ENCODE measurements around the gene FAM227B.
"Not testable (repeated sequence)": the region's sequence is repeated elsewhere in the genome, so short reads cannot be mapped to it uniquely, and the experiment has no call there.

The FAM227B gene, protein sequence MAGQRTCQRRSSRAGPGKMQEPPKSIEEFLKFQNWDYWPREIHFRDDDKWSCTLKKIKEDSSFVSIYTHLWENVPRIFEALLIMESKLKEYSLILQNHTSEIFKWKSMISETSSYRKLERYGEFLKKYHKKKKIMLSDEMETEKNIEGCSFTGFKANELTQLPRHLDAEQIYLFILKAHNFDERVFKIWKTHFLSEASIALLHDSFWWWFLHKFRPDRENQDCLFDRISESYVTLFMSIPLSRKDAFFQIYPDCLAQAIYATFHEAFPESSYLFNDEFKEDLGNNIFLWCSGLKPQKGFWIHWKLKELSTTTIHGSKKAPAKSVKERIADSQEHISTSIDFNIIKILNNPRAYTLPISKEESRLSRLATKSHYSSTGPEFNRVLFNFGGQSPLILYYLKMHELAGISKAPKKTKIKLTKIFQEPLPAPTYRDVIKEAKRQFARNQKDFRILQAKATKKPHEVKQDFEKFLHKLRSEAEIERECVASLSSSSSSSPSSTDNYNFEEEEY

DNA sequence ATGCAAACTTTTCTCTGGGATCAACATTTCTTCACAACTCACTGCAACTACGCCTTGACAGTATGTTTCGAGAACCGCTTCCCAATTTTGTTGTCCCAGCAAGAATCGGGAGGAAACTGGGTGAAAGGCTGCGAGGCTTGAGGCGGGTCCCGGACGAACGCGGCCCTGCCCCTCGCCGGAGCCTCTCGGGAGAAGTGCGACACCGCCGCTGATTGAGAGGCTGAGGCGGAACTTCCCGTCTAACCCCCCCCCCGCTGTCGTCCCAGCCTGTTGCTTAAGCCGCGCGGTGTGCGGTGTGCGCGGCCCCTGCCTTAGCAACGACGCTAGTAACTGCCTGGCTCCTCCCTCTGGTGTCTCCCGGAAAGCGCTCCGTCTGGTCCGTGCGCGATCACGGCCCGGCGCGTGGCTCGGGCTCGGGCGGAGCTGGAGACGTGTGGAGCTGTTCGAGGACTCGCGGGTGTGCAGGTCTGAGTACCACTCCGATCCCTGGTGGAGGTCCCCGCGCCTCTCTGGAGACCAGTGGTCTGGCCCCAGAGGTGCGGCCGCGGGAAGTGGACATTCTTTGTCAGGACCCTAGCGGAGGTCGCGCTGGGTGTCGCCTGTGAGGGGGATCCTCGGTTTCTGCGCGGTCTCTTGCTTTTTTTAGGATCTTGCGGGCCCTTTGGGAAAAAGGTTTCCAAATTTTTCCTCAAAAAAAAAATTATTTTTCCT is at the start of gene FAM227B, which contains the start of gene DTWD1:
FAM227B (minus strand) TSS at position 161 of the 711 bp plus-strand sequence. CDS start 5,647 bp downstream, outside the sequence.
DTWD1 (plus strand) TSS at position 391 of the 711 bp plus-strand sequence. CDS start 4,120 bp downstream, outside the sequence.
- TF ChIP-seq, protein P1, sequence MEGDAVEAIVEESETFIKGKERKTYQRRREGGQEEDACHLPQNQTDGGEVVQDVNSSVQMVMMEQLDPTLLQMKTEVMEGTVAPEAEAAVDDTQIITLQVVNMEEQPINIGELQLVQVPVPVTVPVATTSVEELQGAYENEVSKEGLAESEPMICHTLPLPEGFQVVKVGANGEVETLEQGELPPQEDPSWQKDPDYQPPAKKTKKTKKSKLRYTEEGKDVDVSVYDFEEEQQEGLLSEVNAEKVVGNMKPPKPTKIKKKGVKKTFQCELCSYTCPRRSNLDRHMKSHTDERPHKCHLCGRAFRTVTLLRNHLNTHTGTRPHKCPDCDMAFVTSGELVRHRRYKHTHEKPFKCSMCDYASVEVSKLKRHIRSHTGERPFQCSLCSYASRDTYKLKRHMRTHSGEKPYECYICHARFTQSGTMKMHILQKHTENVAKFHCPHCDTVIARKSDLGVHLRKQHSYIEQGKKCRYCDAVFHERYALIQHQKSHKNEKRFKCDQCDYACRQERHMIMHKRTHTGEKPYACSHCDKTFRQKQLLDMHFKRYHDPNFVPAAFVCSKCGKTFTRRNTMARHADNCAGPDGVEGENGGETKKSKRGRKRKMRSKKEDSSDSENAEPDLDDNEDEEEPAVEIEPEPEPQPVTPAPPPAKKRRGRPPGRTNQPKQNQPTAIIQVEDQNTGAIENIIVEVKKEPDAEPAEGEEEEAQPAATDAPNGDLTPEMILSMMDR (IDR thresholded peaks at IDR 0.05; ENCODE audit: insufficient read depth, low read length, poor library complexity, severe bottlenecking), result peak; percentile 4
- DNase-seq (ENCODE audit: extremely low read depth, insufficient read length), result peak; percentile 99

DNA sequence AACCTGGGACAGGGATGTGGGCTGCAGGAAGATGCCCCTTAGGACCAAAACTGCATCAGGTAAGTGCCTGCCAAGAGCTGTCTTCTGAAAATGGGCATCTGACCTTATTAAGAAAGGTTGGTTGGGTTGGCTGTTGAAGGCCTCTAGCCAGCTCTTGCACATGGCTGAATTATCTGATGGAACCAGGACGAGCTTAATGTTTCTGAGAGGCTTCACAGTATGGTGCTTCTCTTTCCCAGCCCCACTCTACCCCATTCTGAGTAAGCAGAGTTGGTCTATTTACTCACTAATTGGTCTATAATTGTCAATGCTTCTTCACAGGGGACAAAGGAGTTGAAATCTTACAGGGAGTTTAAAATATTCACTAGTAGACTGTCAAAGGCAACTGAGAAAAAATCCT is 48.7 kb upstream of the FAM227B start:
- no peak overlapping the region for H3K4me3 ChIP-seq (replicated peaks; ENCODE audit: low read depth, low read length)
- no peaks in the 10 kb centered on the region for H3K27me3 ChIP-seq (replicated peaks; ENCODE audit: control insufficient read depth, insufficient read depth, low read length)
- TF ChIP-seq, protein P1 (IDR thresholded peaks at IDR 0.05; ENCODE audit: insufficient read depth, low read length, poor library complexity, severe bottlenecking), result no peak
- DNase-seq (ENCODE audit: extremely low read depth, insufficient read length), result no peak
- no peaks in the 10 kb centered on the region for H3K36me3 ChIP-seq (ENCODE audit: control insufficient read depth, insufficient read depth, low read length)

More for the DNA sequence above, at the start of gene FAM227B, which contains the start of gene DTWD1:
- peak within 1 kb of the TSS; percentile 87 for H3K4me3 ChIP-seq (replicated peaks; ENCODE audit: low read depth, low read length)
- H3K36me3 ChIP-seq (ENCODE audit: control insufficient read depth, insufficient read depth, low read length), result no peaks in the 10 kb centered on the region; the same call in 1 of the 2 replicates
- H3K27me3 ChIP-seq (replicated peaks; ENCODE audit: control insufficient read depth, insufficient read depth, low read length), result no peaks in the 10 kb centered on the region

DNA sequence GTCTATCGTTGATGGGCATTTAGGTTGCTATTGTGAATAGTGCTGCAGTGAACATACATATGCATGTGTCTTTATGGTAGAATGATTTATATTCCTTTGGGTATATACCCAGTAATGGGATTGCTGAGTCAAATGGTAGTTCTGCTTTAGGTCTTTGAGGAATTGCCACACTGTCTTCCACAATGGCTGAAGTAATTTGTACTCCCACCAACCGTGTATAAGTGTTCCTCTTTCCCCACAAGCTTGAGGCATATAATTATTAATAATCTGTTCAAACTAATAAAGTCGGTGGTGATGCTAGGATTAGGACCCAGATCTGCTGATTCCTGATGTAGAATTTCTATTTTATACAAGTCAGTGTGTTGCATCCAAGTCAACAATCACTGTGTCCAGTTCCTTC is 45.9 kb upstream of the FAM227B start:
- not testable (repeated sequence) for DNase-seq (ENCODE audit: extremely low read depth, insufficient read length); H3K27me3 ChIP-seq (replicated peaks; ENCODE audit: control insufficient read depth, insufficient read depth, low read length); H3K4me3 ChIP-seq (replicated peaks; ENCODE audit: low read depth, low read length); H3K36me3 ChIP-seq (ENCODE audit: control insufficient read depth, insufficient read depth, low read length)

DNA sequence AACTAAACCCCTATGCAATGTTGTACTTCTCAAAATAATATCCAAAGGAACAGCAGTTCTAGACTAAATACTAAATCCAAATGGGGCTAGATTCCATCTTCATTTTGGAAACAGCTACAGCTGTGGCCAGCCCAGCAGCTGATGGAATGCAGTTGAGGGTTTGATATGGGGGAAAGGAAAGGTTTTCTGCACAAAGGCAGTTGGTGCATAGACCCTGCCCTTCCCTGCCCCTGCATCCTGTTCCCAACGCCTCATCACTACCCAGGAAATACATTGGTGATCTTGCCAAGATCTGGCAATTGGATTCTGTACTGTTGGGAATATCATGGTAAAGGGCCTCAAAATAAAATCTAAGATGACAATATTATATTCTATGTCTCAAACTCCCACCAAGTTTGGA is 44.1 kb upstream of the FAM227B start:
- H3K4me3 ChIP-seq (replicated peaks; ENCODE audit: low read depth, low read length), result no peak overlapping the region
- TF ChIP-seq, protein P1 (IDR thresholded peaks at IDR 0.05; ENCODE audit: insufficient read depth, low read length, poor library complexity, severe bottlenecking), result no peak
- no peak for DNase-seq (ENCODE audit: extremely low read depth, insufficient read length)
- H3K36me3 ChIP-seq (ENCODE audit: control insufficient read depth, insufficient read depth, low read length), result no peaks in the 10 kb centered on the region
- H3K27me3 ChIP-seq (replicated peaks; ENCODE audit: control insufficient read depth, insufficient read depth, low read length), result no peaks in the 10 kb centered on the region

DNA sequence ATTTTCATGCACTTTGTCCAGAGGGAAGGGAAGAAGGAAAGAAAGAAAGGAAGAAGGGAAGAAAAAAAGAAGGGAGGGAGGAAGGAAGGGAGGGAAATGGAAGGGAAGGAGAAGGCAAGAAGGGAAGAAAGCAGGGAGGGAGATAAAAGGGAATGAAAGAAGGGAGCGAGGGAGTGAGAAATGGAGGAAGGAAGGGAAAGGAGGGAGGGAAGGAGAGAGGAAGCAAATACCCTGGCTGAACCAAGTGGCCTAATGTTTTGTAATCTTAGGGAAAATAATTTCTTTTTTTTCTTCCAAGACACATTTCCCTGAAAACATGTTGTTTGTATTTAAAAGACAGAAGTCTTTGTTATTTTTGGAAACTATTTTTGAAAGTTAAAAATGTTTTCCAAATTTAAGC is 36.1 kb upstream of the FAM227B start:
- TF ChIP-seq, protein P1 (IDR thresholded peaks at IDR 0.05; ENCODE audit: insufficient read depth, low read length, poor library complexity, severe bottlenecking), result no peak
- DNase-seq (ENCODE audit: extremely low read depth, insufficient read length), result no peak
- H3K4me3 ChIP-seq (replicated peaks; ENCODE audit: low read depth, low read length), result no peak overlapping the region
- no peaks in the 10 kb centered on the region for H3K27me3 ChIP-seq (replicated peaks; ENCODE audit: control insufficient read depth, insufficient read depth, low read length)
- H3K36me3 ChIP-seq (ENCODE audit: control insufficient read depth, insufficient read depth, low read length), result no peaks in the 10 kb centered on the region

DNA sequence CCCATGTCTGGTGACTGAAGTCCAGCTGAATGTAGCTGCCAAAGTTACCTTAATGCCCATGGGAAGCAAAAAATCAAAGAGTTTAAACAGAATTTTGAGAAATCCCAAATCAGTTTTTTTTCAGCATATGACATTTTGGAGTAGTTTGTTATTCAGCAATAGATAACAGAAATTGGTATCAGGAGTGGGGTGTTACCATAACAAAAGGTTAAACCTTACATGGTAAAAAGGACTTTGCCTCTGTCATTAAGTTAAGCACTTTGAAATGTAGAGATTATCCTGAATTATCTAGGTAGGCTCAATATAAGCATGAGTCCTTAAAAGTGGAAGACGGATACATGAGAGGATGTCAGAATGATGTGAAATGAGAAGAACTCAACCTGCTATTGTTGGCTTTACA is 32.3 kb upstream of the FAM227B start:
- no peak for DNase-seq (ENCODE audit: extremely low read depth, insufficient read length)
- Histone ChIP-seq H3K27me3 (replicated peaks; ENCODE audit: control insufficient read depth, insufficient read depth, low read length) (no peaks in the 10 kb centered on the region), H3K4me3 (replicated peaks; ENCODE audit: low read depth, low read length) (no peak overlapping the region), H3K36me3 (ENCODE audit: control insufficient read depth, insufficient read depth, low read length) (no peaks in the 10 kb centered on the region)
- TF ChIP-seq, protein P1 (IDR thresholded peaks at IDR 0.05; ENCODE audit: insufficient read depth, low read length, poor library complexity, severe bottlenecking), result no peak

Measured in GM06990 (cell line).